ENCODE measurements around the gene GSE1. TPM values are rescaled to one million over a fixed set of nuclear protein-coding genes. Genes with fewer than 3 reads are reported as not detected.

GSE1 gene
- total and polyA plus RNA-seq, 2 of the 13 experiments (the other 11 are each of a cell fraction or from before 2014, with no cell fraction given): 16.1 to 31.2 TPM

- peak; percentile 57; the same call in 1 of the 2 replicates for TF ChIP-seq FOXP1 (IDR thresholded peaks at IDR 0.05)
- peak; percentile 58; the same call in 1 of the 2 replicates for TF ChIP-seq FOXP1 (CRISPR knock-in tag; IDR thresholded peaks at IDR 0.05)
- TF ChIP-seq TBX3 (IDR thresholded peaks at IDR 0.05; ENCODE audit: borderline replicate concordance): no peak
- peak; percentile 60; the same call in 1 of the 2 replicates for TF ChIP-seq ZNF691 (CRISPR knock-in tag; IDR thresholded peaks at IDR 0.05; ENCODE audit: borderline replicate concordance, low read depth)
- TF ChIP-seq, protein P1, sequence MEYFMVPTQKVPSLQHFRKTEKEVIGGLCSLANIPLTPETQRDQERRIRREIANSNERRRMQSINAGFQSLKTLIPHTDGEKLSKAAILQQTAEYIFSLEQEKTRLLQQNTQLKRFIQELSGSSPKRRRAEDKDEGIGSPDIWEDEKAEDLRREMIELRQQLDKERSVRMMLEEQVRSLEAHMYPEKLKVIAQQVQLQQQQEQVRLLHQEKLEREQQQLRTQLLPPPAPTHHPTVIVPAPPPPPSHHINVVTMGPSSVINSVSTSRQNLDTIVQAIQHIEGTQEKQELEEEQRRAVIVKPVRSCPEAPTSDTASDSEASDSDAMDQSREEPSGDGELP (IDR thresholded peaks at IDR 0.05; ENCODE audit: borderline replicate concordance, low read depth): peak; percentile 67; the same call in 1 of the 2 replicates
- peak; percentile 48 for TF ChIP-seq RBM39 (IDR thresholded peaks at IDR 0.05; ENCODE audit: low read depth, low read length, poor library complexity, severe bottlenecking)
- TF ChIP-seq ZNF839 (CRISPR knock-in tag; IDR thresholded peaks at IDR 0.05; ENCODE audit: borderline replicate concordance): peak; percentile 77; the same call in 1 of the 2 replicates
- TF ChIP-seq HOXA5 (CRISPR knock-in tag; IDR thresholded peaks at IDR 0.05): 0 out of 2 replicates have a peak, but pooled peaks have one; percentile 12
- TF ChIP-seq FOXK2 (IDR thresholded peaks at IDR 0.05): peak; percentile 62; the same call in 1 of the 2 replicates
- 0 out of 2 replicates have a peak, but pooled peaks have one; percentile 72 for TF ChIP-seq SMAD9 (CRISPR knock-in tag; IDR thresholded peaks at IDR 0.05)
- no peak for TF ChIP-seq ZBTB46 (CRISPR knock-in tag; IDR thresholded peaks at IDR 0.05; ENCODE audit: borderline replicate concordance)
- TF ChIP-seq BCL6 (CRISPR knock-in tag; IDR thresholded peaks at IDR 0.05): peak; percentile 42
- TF ChIP-seq SRY (CRISPR knock-in tag; IDR thresholded peaks at IDR 0.05): peak; percentile 42; the same call in 1 of the 2 replicates
- TF ChIP-seq LCORL (IDR thresholded peaks at IDR 0.05): no peak
- peak; percentile 80 for TF ChIP-seq LCORL (CRISPR knock-in tag; IDR thresholded peaks at IDR 0.05)
- TF ChIP-seq, protein P2, sequence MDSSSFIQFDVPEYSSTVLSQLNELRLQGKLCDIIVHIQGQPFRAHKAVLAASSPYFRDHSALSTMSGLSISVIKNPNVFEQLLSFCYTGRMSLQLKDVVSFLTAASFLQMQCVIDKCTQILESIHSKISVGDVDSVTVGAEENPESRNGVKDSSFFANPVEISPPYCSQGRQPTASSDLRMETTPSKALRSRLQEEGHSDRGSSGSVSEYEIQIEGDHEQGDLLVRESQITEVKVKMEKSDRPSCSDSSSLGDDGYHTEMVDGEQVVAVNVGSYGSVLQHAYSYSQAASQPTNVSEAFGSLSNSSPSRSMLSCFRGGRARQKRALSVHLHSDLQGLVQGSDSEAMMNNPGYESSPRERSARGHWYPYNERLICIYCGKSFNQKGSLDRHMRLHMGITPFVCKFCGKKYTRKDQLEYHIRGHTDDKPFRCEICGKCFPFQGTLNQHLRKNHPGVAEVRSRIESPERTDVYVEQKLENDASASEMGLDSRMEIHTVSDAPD (CRISPR knock-in tag; IDR thresholded peaks at IDR 0.05): peak; percentile 62; the same call in 1 of the 2 replicates
- no peak; the same call in 1 of the 2 replicates for TF ChIP-seq KAT8 (CRISPR knock-in tag; IDR thresholded peaks at IDR 0.05)
- TF ChIP-seq POGZ (CRISPR knock-in tag; IDR thresholded peaks at IDR 0.05): 0 out of 2 replicates have a peak, but pooled peaks have one; percentile 20
- TF ChIP-seq FUBP1 (CRISPR knock-in tag; IDR thresholded peaks at IDR 0.05; ENCODE audit: borderline replicate concordance): 0 out of 2 replicates have a peak, but pooled peaks have one; percentile 75
- TF ChIP-seq YY1 (IDR thresholded peaks at IDR 0.05; ENCODE audit: insufficient read depth, insufficient replicate concordance, low read depth, low read length): peak; percentile 53
- TF ChIP-seq ZNF264 (CRISPR knock-in tag; IDR thresholded peaks at IDR 0.05): peak; percentile 65; the same call in 1 of the 2 replicates
- peak; percentile 60; the same call in 1 of the 2 replicates for TF ChIP-seq KMT2A (CRISPR knock-in tag; IDR thresholded peaks at IDR 0.05)
- 0 out of 2 replicates have a peak, but pooled peaks have one; percentile 38 for TF ChIP-seq PAWR (CRISPR knock-in tag; IDR thresholded peaks at IDR 0.05; ENCODE audit: borderline replicate concordance)
Observed at GRCh38 chr16:85615014-85615851, 2.1 kb downstream of the GSE1 start (continued).
